Spleen (tissue), 11 donors: ENCODE data around the gene EIPR1. TPM values are rescaled to one million over a fixed set of nuclear protein-coding genes. Genes with fewer than 3 reads are reported as not detected.

Experiments
- DNase-seq: peaks from one replicate; pipeline ENCODE4 v3.0.0-alpha.2; 2020
- H3K27ac ChIP-seq, 8 donors: fragments of 200-600 bp; sonication (generic) in 7 of 8; 1 replicate in 4 of 8; 2 replicates in 4 of 8; pipeline versions ENCODE4 v1.5.0 to v1.8.0; 2016 to 2021; ENCODE audit warnings: inconsistent platforms in 4 of 8, mild to moderate bottlenecking in 4 of 8, moderate library complexity in 1 of 8
- H3K27me3 ChIP-seq, 7 donors: fragments of 200-600 bp; sonication (generic) in 6 of 7; replicated peaks in 1 of 7; 1 replicate in 4 of 7; 2 replicates in 3 of 7; pipeline versions ENCODE4 v1.5.0 to v1.8.0; 2016 to 2021; ENCODE audit warnings: inconsistent platforms in 3 of 7, mild to moderate bottlenecking in 1 of 7
- H3K36me3 ChIP-seq, 6 donors: fragments of 200-600 bp; sonication (generic) in 5 of 6; 1 replicate in 4 of 6; 2 replicates in 2 of 6; pipeline versions ENCODE4 v1.5.0 to v1.8.0; 2016 to 2021; ENCODE audit warnings: inconsistent platforms in 2 of 6
- H3K4me1 ChIP-seq, 6 donors: fragments of 200-600 bp; sonication (generic) in 5 of 6; 1 replicate in 3 of 6; 2 replicates in 3 of 6; pipeline versions ENCODE4 v1.5.0 to v1.8.0; 2016 to 2021; ENCODE audit warnings: inconsistent platforms in 3 of 6
- H3K4me3 ChIP-seq, 8 donors: fragments of 200-600 bp; sonication (generic) in 7 of 8; 1 replicate in 4 of 8; 2 replicates in 4 of 8; pipeline versions ENCODE4 v1.5.0 to v1.8.0; 2016 to 2021; ENCODE audit warnings: inconsistent platforms in 4 of 8, mild to moderate bottlenecking in 4 of 8, moderate library complexity in 2 of 8
- H3K9me3 ChIP-seq, 8 donors: fragments of 200-600 bp; sonication (generic) in 7 of 8; 1 replicate in 4 of 8; 2 replicates in 4 of 8; pipeline versions ENCODE4 v1.5.0 to v1.8.0; 2016 to 2021; ENCODE audit warnings: inconsistent platforms in 4 of 8
- POLR2A ChIP-seq, 3 donors: fragments of 450-650 bp; IDR thresholded peaks; one replicate each; pipeline ENCODE4 v1.5.1; 2017; ENCODE audit warnings: antibody characterized with exemption in 3 of 3, mild to moderate bottlenecking in 1 of 3
- POLR2AphosphoS5 ChIP-seq, 3 donors: sonication (generic); formaldehyde crosslinking; IDR thresholded peaks; one replicate each; pipeline ENCODE4 v1.5.1; 2017; ENCODE audit warnings: antibody characterized with exemption in 3 of 3
- WGBS, 5 donors: extraction: QIAGEN DNeasy Blood & Tissue Kit in 3 of 5; methylation state at CpG; one replicate each; pipeline versions ENCODE4 v1.1.5 to v1.1.7; 2013 to 2018; 5-methylcytosine and 5-hydroxymethylcytosine counted together
- intact Hi-C: fragments of 100-400 bp; cut with DNase I; formaldehyde crosslinking; loops from one replicate; pipeline ENCODE4 v1.15.0; 2023; ENCODE audit warnings: low total_unique reads
- polyA plus RNA-seq, 3 donors: library from polyadenylated mRNA; stranded (reverse); fragments of 200-250 nt; gene quantifications; one replicate each; pipeline ENCODE4 v1.2.1, GENCODE V29; 2013
- total RNA-seq, 7 donors: library from RNA; depleted of rRNA in 3 of 7; stranded (reverse); fragments of >200 nt in 3 of 7; fragmentation: NEBNext Ultra II Directional in 4 of 7; extraction: Animal tissue kit (Norgen Biotek cat#: 25700) in 4 of 7; gene quantifications; one replicate each; pipeline versions ENCODE4 v1.1.0 to v1.2.1, GENCODE V29; 2016 to 2021
- TF ChIP-seq, protein P1 (sequence below), 11 experiments: fragments of 200-600 bp in 7 of 11; fragments of 450-650 bp in 4 of 11; sonication (generic) in 4 of 11; IDR thresholded peaks in 8 of 11; conservative IDR thresholded peaks in 3 of 11; 1 replicate in 7 of 11; 2 replicates in 4 of 11; pipeline versions ENCODE4 v1.4.0 to v1.8.0; 2016 to 2021; ENCODE audit warnings: antibody characterized with exemption in 11 of 11, inconsistent platforms in 4 of 11, mild to moderate bottlenecking in 1 of 11
- donor health status: healthy with polysubstance abuse.
- donor health status: DM: no; HTN: no; CAD: no; lungs with moderate emphysema.
- donor health status: DM: no; HTN: no; CAD: no.
- donor health status: Bipolar disorder and iron deficiency.
- donor health status: healthy.
- donor health status: DM: no; HTN: no; CAD: no.
- donor health status: DM: yes; HTN: yes; CAD: no.

The EIPR1 gene
- total and polyA plus RNA-seq, 10 donors, result 16.1 to 60.1 (median 26.3) TPM

DNA sequence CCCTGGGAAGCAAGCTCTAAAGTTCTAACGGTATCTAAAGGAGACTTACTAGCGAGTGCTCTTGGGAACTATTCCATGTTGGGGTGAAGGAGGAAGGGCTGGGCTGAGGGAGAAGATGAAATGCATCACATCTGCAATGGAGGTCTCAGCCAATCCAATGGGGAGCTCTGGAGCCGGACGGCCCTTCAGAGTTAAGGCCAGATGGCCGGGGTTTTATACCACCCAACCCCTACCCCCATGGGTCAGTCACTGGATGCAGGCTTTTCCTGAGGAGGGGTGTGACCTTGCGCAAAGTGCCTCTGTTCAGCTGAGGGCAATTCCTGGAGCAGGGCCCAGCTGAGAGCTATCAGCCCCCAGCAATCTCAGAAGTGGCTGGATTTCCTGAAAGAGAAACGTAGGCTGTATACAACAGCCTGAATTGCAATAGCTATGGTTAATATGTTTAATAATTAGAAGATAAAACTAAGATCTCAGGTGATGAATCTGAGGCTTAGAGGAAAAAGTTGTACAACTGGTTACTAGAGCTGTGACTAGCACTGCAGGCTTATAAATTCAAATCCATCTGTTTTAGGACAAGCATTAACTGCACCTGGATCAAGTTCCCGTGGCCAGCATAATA, 21.6 kb downstream of the EIPR1 start:
- H3K36me3 ChIP-seq, result peaks cover 0 to 40% (median 18%) of the 10 kb centered on the region in 6 donors

DNA sequence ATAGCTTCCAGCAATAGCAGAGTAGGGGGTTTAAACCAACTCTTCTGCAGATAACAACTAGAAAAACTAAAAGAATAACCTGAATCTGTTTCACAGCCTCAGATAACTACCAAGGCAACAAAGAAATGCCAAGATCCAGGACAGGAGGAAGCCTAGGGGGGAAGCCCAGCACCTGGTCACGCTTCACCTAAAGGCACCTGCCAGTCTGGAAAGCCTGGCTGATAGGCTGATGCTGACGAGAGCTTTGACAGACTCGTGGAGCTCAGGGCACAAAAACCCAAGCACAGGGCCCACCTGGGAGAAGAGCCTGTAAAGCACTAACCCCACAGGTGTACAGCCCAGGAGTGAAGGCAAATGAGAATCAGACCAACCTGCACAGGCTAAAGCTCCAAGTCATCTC, 22.6 kb downstream of the EIPR1 start:
- intact Hi-C loops, result no loop called here
- 92 to 97% (median 94%) methylated on average over 3 of the region's 3 CpGs for WGBS, 5 donors
- peaks cover 0 to 20% (median 7%) of the 10 kb centered on the region in 8 donors for H3K9me3 ChIP-seq

More for the DNA sequence above, 21.6 kb downstream of the EIPR1 start:
- DNase-seq, result no peak
- Histone ChIP-seq H3K27ac (peak overlapping the region in 6 of 8 donors; percentile 38 to 72 (median 55)), H3K4me3 (no peak overlapping the region), H3K4me1 (peaks cover 0 to 29% (median 15%) of the 10 kb centered on the region in 6 donors), H3K27me3 (no peaks in the 10 kb centered on the region), H3K9me3 (peaks cover 0 to 13% (median 5%) of the 10 kb centered on the region in 8 donors)
- WGBS, 5 donors, result 69 to 83% (median 72%) methylated on average over 8 of the region's 8 CpGs
- peak in 1 of 3 donors; percentile 37 for TF ChIP-seq POLR2AphosphoS5 (IDR thresholded peaks at IDR 0.05)
- TF ChIP-seq, protein P1, sequence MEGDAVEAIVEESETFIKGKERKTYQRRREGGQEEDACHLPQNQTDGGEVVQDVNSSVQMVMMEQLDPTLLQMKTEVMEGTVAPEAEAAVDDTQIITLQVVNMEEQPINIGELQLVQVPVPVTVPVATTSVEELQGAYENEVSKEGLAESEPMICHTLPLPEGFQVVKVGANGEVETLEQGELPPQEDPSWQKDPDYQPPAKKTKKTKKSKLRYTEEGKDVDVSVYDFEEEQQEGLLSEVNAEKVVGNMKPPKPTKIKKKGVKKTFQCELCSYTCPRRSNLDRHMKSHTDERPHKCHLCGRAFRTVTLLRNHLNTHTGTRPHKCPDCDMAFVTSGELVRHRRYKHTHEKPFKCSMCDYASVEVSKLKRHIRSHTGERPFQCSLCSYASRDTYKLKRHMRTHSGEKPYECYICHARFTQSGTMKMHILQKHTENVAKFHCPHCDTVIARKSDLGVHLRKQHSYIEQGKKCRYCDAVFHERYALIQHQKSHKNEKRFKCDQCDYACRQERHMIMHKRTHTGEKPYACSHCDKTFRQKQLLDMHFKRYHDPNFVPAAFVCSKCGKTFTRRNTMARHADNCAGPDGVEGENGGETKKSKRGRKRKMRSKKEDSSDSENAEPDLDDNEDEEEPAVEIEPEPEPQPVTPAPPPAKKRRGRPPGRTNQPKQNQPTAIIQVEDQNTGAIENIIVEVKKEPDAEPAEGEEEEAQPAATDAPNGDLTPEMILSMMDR (IDR thresholded peaks at IDR 0.05 in 8 of 11, conservative IDR thresholded peaks at IDR 0.05 in 3 of 11), result no peak
- intact Hi-C loops, result no loop called here

DNA sequence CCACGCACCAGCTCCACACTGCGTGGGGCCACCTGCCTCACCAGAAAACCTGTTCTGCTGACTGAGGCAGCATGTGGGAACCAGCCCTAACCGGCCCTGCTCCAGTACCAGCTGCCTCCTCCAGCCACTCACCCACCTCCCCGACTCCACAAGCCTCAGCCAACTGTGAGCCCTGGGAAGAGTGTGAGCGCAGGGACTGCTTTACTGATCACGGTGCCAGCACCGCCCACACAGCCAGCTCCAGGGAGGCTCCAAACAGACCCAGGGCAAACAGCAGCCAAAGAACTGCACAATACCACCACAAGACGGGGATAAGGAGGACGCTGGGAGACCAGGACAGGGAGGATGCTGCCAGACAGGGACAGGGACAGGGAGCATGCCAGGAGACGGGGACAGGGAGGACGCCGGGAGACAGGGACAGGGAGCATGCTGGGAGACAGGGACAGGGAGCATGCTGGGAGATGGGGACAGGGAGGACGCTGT, 28.4 kb downstream of the EIPR1 start:
- DNase-seq, result no peak
- 75 to 94% (median 88%) methylated on average over 11 to 13 of the region's 13 CpGs for WGBS, 5 donors
- Histone ChIP-seq H3K27me3 (no peaks in the 10 kb centered on the region), H3K4me1 (no peaks in the 10 kb centered on the region), H3K27ac (no peak overlapping the region), H3K4me3 (no peak overlapping the region), H3K9me3 (peaks cover 0 to 20% (median 7%) of the 10 kb centered on the region in 8 donors), H3K36me3 (peaks cover 0 to 95% (median 27%) of the 10 kb centered on the region in 6 donors)
- intact Hi-C loops, result no loop called here
- TF ChIP-seq, protein P1 (IDR thresholded peaks at IDR 0.05 in 8 of 11, conservative IDR thresholded peaks at IDR 0.05 in 3 of 11), result no peak
- TF ChIP-seq POLR2A (IDR thresholded peaks at IDR 0.05) (no peak), POLR2AphosphoS5 (IDR thresholded peaks at IDR 0.05) (no peak)

More for the DNA sequence above, 22.6 kb downstream of the EIPR1 start:
- H3K36me3 ChIP-seq, result peaks cover 0 to 48% (median 18%) of the 10 kb centered on the region in 6 donors
- no peaks in the 10 kb centered on the region for H3K27me3 ChIP-seq
- H3K27ac ChIP-seq, result no peak overlapping the region
- TF ChIP-seq, protein P1 (IDR thresholded peaks at IDR 0.05 in 8 of 11, conservative IDR thresholded peaks at IDR 0.05 in 3 of 11), result no peak
- TF ChIP-seq POLR2AphosphoS5 (IDR thresholded peaks at IDR 0.05), result no peak
- H3K4me3 ChIP-seq, result no peak overlapping the region
- DNase-seq, result no peak
- peaks cover 0 to 23% (median 13%) of the 10 kb centered on the region in 6 donors for H3K4me1 ChIP-seq

DNA sequence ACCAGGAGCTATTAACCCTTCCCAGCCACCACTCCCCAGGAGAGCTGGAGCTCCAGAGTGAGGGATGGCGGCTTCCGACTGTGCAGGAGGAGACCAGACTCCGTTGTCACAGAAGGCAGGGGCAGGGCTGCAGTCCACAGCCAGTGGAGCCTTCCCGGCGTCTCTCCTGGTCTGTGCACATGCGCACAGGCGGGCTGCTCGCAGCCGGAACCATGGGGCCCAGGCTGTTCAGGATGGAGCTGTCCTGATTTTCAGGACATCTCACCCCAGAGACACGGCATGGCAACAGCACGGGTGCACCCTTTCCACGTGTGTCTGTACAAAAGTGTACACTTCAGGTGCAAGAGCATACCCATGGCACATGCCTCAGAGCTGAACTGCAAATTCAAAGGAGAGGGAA, 28.9 kb downstream of the EIPR1 start:
- no peak for DNase-seq

More for the DNA sequence above, 28.9 kb downstream of the EIPR1 start:
- Histone ChIP-seq H3K9me3 (peaks cover 0 to 20% (median 7%) of the 10 kb centered on the region in 8 donors), H3K36me3 (peaks cover 0 to 95% (median 23%) of the 10 kb centered on the region in 6 donors), H3K27ac (no peak overlapping the region), H3K27me3 (no peaks in the 10 kb centered on the region), H3K4me1 (no peaks in the 10 kb centered on the region), H3K4me3 (no peak overlapping the region)
- TF ChIP-seq, protein P1 (IDR thresholded peaks at IDR 0.05 in 8 of 11, conservative IDR thresholded peaks at IDR 0.05 in 3 of 11), result no peak
- TF ChIP-seq POLR2AphosphoS5 (IDR thresholded peaks at IDR 0.05) (no peak), POLR2A (IDR thresholded peaks at IDR 0.05) (no peak)
- WGBS, 5 donors, result 95 to 100% (median 97%) methylated on average over 2 to 12 of the region's 12 CpGs
- intact Hi-C loops, result no loop called here
